GM12891 (cell line): ENCODE results near the gene RIMS3.

Experiments used
- PAX5 ChIP-seq: IDR thresholded peaks from 2 replicates; pipeline ENCODE4 v1.6.1; 2011; ENCODE audit warnings: low read length, moderate library complexity, mild to moderate bottlenecking; ENCODE audit not compliant: insufficient read depth, severe bottlenecking
- POLR2A ChIP-seq: IDR thresholded peaks from 2 replicates; pipeline ENCODE4 v1.6.1; 2011; ENCODE audit warnings: low read depth, low read length, control low read depth
- POLR2AphosphoS5 ChIP-seq: IDR thresholded peaks from 2 replicates; pipeline ENCODE4 v1.6.1; 2011; ENCODE audit warnings: low read depth, low read length, control low read depth
- TAF1 ChIP-seq: IDR thresholded peaks from 2 replicates; pipeline ENCODE4 v1.6.1; 2011; ENCODE audit warnings: low read depth, low read length, control low read depth

GRCh38 chr1:40595623-40596022 is 69.9 kb downstream of the RIMS3 start:
- TF ChIP-seq TAF1 (no peak), POLR2A (no peak), POLR2AphosphoS5 (no peak), PAX5 (no peak)
